CD4-positive, alpha-beta T cell treated with Interleukin-17A for 4 hours (primary cell): ENCODE measurements around the gene NIM1K.
A peak's percentile ranks its signal among the peaks of the same experiment; 100 is the strongest.
"Not testable (repeated sequence)": the region's sequence is repeated elsewhere in the genome, so short reads cannot be mapped to it uniquely, and the experiment has no call there.

Experiments
- DNase-seq: peaks from one replicate; pipeline ENCODE4 v3.0.0-alpha.2; 2020; ENCODE audit warnings: mixed read lengths

Gene NIM1K

GRCh38 chr5:43286623-43287022, 94.6 kb downstream of the NIM1K start:
- no peak for DNase-seq

- DNase-seq, result no peak
Measured at GRCh38 chr5:43287493-43287892, 95.5 kb downstream of the NIM1K start.

DNA sequence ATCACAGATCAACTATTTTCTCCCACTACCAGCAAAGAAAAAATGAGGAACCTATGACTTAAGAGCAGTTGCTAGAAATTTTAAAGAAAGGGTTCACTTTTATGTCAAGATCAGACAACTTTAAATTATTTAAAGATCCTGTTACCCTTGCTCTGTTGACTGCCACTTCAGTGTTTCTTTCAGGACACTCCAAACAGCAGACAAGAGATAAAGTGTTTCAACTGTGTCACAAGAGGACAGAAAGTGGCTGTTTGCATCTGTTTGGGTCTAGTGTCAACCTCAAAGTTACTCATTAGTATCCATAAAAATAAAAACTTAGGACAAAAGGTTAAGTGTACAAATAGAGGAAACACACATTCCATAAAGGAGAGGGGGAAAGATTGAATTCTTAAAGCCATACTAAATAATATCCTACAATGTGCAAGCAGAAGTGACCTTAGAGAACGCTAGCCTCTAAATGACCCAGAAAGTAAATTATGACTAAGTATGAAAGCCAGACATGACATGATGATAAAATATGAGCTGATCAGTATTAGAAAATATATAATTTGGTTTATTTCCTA, 96.3 kb downstream of the NIM1K start:
- no peak for DNase-seq

DNA sequence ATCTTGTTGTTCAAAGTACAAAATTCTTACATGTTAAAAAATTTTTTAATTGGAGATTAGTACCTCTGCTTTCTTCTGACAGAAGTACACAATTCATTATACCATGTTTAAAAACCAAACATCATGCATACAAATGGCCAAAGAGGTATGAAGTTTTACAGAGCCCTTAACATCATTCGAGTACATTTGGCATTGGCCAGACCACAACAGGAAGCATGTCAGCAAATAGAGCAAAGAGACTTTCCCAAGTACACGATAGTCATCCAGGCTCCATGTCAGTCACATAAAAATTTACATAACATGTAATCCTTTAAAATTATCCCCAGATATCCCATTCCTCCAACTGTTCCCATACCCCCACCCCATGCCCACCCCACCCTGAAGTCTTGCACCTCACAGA, 98.7 kb downstream of the NIM1K start:
- no peak for DNase-seq

DNA sequence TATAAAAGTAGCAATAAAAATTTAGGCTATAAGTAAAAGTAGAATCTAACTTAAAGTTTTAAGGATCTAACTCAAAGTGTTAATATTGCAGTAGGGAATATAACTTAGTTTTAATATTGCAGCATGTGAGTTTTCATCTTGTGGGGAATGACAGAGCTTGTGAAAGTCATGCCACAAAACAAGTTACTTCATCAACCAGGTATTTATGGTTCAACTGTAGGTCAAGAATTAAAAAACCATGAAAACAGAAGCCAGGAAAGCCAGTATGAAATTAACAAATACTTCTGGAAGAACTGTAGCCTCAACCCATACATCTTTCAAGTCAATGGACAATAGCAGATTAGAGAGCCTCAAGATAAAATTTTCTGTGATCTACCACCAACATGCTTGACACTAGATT, 102.2 kb downstream of the NIM1K start:
- DNase-seq, result no peak

- DNase-seq, result no peak
Measured at GRCh38 chr5:43295202-43295601, 103.2 kb downstream of the NIM1K start.

DNA sequence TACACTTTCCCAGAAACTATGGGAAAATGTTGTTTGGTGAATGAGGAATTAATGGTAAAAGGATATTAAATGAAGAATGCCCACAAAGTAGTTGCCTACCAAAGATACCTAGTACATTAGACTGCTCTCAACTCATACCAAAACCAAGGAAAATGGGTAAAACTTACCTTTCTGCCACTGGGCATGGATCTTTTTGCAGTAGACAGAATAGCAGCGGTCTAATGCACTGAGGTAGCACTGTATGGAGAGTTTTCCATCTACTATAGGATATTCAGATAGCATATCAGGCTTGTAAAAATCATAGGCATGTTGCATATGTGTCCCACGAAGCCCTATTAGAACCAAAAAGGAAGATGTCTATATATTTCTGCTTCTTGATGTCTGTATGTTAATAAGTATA, 104.8 kb downstream of the NIM1K start:
- DNase-seq, result no peak

- no peak for DNase-seq
Measured at GRCh38 chr5:43298443-43298842, 106.4 kb downstream of the NIM1K start.

GRCh38 chr5:43300112-43300511, 108.1 kb downstream of the NIM1K start:
- DNase-seq, result no peak

- DNase-seq, result no peak
Measured at GRCh38 chr5:43301653-43302091, 109.6 kb downstream of the NIM1K start.

DNA sequence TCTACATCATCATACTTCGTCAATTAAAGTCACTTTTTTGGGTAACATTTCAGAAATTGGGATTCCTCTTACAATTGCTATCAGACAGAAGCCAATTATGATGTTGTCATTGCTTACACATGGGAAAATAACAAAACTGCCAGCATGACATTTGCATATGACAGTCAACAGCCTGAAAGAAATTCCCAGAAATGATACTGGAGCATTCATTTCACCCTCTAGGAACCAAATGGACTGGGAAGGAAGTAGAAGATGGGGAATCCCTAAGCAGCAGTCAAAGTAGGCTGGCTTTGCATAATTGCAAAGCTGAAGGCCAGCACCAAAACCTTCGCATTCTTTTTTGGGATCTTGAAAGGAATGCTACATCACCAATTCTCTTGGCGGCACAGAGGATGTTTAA, 110.5 kb downstream of the NIM1K start:
- no peak for DNase-seq

- DNase-seq, result no peak
Measured at GRCh38 chr5:43303242-43303641, 111.2 kb downstream of the NIM1K start.

- no peak for DNase-seq
Measured at GRCh38 chr5:43304525-43304924, 112.5 kb downstream of the NIM1K start.

DNA sequence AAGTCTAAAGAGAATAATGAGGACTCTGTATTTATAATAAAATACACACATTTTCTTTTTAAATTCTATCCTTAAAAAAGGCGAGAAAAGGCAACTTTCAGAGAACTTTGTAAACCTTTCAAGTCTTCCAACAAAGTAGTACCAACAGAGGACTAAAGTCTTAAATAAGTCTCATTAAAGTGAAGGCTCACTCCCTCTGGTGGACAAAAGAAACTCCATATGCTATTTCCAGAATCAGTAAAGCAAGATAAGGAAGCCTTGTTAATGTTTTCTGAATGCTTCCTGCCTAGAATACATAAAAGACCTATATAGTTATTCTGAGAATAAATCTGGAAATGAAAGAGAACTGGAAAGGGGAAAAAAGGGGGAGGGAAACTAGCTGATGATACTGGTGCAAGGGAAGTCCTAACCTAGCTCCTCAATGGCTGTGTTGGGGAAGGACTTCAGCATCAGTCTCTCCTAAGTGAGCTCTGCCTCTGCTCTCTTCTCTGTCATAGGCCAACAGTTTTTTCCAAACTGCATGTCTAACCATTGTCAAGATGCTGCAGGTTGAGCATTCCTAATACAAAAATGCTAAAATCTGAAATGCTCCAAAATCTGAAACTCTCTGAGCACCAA, 114.0 kb downstream of the NIM1K start:
- DNase-seq, result no peak

GRCh38 chr5:43306954-43307353, 114.9 kb downstream of the NIM1K start:
- not testable (repeated sequence) for DNase-seq

- DNase-seq, result no peak
Measured at GRCh38 chr5:43309122-43309521, 117.1 kb downstream of the NIM1K start.

DNA sequence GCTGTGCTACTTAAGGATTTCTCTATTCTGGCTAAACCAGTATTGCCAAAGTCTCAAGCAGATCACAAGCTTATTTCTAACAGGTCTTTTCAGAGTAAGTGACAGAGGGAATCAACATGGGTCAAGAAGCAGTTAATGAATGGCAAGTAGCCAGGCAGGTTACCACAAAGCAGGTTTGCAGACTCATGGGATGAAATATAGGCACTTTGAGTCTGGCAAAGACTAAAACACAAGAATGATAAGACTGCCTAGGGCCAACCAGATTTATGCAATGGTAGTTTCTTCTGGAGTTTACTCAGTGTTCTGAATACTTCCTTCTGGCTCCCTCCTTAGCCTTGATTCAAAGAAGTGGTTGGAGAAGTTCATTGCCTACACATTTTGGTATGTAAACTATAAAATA, 117.6 kb downstream of the NIM1K start:
- no peak for DNase-seq

DNA sequence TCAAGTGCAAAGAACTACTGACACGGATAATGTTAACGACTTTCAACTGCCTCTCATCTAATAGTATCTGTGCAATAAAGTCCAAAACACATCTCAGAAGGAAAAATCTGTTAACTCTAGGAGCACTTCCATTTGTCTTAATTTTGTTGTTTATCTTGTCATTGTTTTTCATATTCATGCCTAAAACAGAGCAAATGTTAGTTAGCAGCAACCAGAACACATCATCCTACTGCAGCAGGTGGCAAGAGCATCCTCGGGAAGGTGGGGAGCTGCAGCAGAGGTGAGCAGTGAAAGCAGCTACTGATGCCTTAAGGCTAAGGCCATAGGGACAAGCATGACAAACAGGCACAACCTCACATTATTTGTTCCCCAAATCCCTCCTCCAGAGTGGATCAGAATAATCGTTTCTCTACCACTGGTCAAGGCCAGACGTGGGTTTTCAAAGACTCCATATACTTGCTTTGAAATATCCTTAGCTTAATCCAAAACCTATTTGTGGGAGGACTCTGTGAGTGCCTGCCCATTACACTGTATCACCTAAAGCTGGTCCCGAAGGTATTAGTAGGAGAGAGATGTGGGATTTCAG, 120.1 kb downstream of the NIM1K start:
- DNase-seq, result no peak

- no peak for DNase-seq
Measured at GRCh38 chr5:43312699-43313034, 120.6 kb downstream of the NIM1K start.

GRCh38 chr5:43313035-43313853, 121.2 kb downstream of the NIM1K start, which contains the start of gene HMGCS1:
TSS of gene HMGCS1 (minus strand) at chr5:43313412. CDS start at chr5:43298965, 14,447 bp downstream.
- peak; percentile 98 for DNase-seq

DNA sequence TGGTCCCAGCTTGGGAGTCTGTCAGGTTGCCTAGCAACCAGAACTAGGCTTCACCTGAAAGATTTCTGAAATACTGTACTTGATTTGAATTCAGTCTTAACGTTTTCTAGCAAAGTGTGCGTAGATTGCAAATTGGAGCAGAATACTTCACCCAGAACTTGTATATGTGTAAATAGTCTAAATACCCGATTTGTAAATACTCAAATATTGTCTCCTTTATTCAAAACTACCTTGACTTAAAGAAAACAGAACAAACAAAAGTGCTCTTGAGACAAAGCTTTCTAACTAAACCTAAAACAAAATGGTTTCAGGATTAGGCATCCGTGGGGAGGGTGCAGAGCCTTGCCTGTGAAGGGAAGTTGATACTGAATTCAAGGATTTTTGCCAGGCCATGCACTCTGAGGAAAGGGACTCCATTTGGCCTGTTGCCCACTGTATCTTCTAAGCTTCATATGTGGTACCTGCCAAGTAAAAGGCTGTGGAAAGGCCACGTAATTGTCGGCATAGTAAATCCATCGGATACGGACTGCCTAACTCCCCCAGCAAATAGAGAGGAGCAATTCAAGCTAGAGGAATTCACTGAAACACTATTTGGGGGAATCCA, 121.9 kb downstream of the NIM1K start:
- peak; percentile 4 for DNase-seq

DNA sequence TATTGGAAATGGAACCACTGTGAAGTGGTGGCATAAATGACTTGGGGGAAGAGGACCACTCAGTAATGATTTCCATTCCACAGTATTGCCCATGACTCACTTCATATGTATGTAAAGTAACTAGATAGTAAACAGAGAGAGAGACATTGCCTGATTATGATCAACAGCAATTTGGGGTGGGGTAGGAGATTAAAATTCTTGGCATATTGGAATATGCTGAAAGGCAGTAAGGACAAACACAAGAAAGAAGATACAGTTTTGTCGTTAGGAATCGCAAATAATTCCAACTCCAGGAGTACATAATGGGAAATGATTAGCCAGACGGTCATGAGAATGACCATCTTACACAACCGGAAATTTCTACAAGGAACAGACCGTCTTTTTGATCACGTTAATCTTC, 122.7 kb downstream of the NIM1K start:
- DNase-seq, result no peak

- DNase-seq, result no peak
Measured at GRCh38 chr5:43315263-43315662, 123.2 kb downstream of the NIM1K start.
